ENCODE measurements around the gene ZC3H12D.

ZC3H12D gene

GRCh38 chr6:149513915-149514314 is 29.1 kb upstream of the ZC3H12D start:
- Histone ChIP-seq H3K4me2 (ENCODE audit: low read depth, low read length, poor library complexity, severe bottlenecking) (no peak overlapping the region), H3K9ac (ENCODE audit: low read depth, low read length, poor library complexity, severe bottlenecking) (no peak overlapping the region), H3K9me3 (ENCODE audit: insufficient read depth, low read depth, low read length) (no peaks in the 10 kb centered on the region), H4K20me1 (ENCODE audit: insufficient read depth, low read length, poor library complexity, severe bottlenecking) (peaks cover 4% of the 10 kb centered on the region), H3K36me3 (ENCODE audit: insufficient read depth, low read length) (peaks cover 30% of the 10 kb centered on the region; the same call in 1 of the 2 replicates), H3K4me1 (ENCODE audit: insufficient read depth, low read length, poor library complexity, severe bottlenecking) (no peaks in the 10 kb centered on the region), H3K79me2 (ENCODE audit: insufficient read depth, low read length) (no peaks in the 10 kb centered on the region), H3K4me3 (ENCODE audit: low read length, poor library complexity, severe bottlenecking) (no peak overlapping the region), H3K9me2 (replicated peaks; ENCODE audit: low read depth, low read length) (no peaks in the 10 kb centered on the region), H3F3A (ENCODE audit: low read depth) (no peaks in the 10 kb centered on the region; the same call in 1 of the 2 replicates), H3K27me3 (ENCODE audit: insufficient read depth, low read length, poor library complexity, severe bottlenecking) (no peaks in the 10 kb centered on the region), H2AFZ (ENCODE audit: low read length) (no peak overlapping the region)
- TF ChIP-seq CTCF (conservative IDR thresholded peaks at IDR 0.05; ENCODE audit: low read length), result no peak
- TF ChIP-seq EZH2phosphoT487 (IDR thresholded peaks at IDR 0.05; ENCODE audit: borderline replicate concordance), result no peak

- no peaks in the 10 kb centered on the region for H3K9me3 ChIP-seq (ENCODE audit: insufficient read depth, low read depth, low read length)
These were observed 26.1 kb upstream of the ZC3H12D start for GRCh38 chr6:149510793-149511512.

GRCh38 chr6:149508485-149508884 is 23.7 kb upstream of the ZC3H12D start:
- H3K79me2 ChIP-seq (ENCODE audit: insufficient read depth, low read length), result no peaks in the 10 kb centered on the region
- H3K4me2 ChIP-seq (ENCODE audit: low read depth, low read length, poor library complexity, severe bottlenecking), result no peak overlapping the region
- no peak overlapping the region for H3K4me3 ChIP-seq (ENCODE audit: low read length, poor library complexity, severe bottlenecking)
- no peaks in the 10 kb centered on the region for H3K27me3 ChIP-seq (ENCODE audit: insufficient read depth, low read length, poor library complexity, severe bottlenecking)
- no peaks in the 10 kb centered on the region for H4K20me1 ChIP-seq (ENCODE audit: insufficient read depth, low read length, poor library complexity, severe bottlenecking)
- H2AFZ ChIP-seq (ENCODE audit: low read length), result no peak overlapping the region
- H3F3A ChIP-seq (ENCODE audit: low read depth), result no peaks in the 10 kb centered on the region; the same call in 1 of the 2 replicates
- peaks cover 33% of the 10 kb centered on the region; the same call in 1 of the 2 replicates for H3K36me3 ChIP-seq (ENCODE audit: insufficient read depth, low read length)
- H3K4me1 ChIP-seq (ENCODE audit: insufficient read depth, low read length, poor library complexity, severe bottlenecking), result peaks cover 4% of the 10 kb centered on the region
- no peak overlapping the region for H3K9ac ChIP-seq (ENCODE audit: low read depth, low read length, poor library complexity, severe bottlenecking)
- H3K9me2 ChIP-seq (replicated peaks; ENCODE audit: low read depth, low read length), result no peaks in the 10 kb centered on the region
- TF ChIP-seq EZH2phosphoT487 (IDR thresholded peaks at IDR 0.05; ENCODE audit: borderline replicate concordance) (no peak), CTCF (conservative IDR thresholded peaks at IDR 0.05; ENCODE audit: low read length) (no peak)
- H3K9me3 ChIP-seq (ENCODE audit: insufficient read depth, low read depth, low read length), result no peaks in the 10 kb centered on the region

More at GRCh38 chr6:149510793-149511512, 26.1 kb upstream of the ZC3H12D start:
- Histone ChIP-seq H3K4me3 (ENCODE audit: low read length, poor library complexity, severe bottlenecking) (no peak overlapping the region), H4K20me1 (ENCODE audit: insufficient read depth, low read length, poor library complexity, severe bottlenecking) (no peaks in the 10 kb centered on the region), H3K79me2 (ENCODE audit: insufficient read depth, low read length) (no peaks in the 10 kb centered on the region), H3K9ac (ENCODE audit: low read depth, low read length, poor library complexity, severe bottlenecking) (no peak overlapping the region), H3F3A (ENCODE audit: low read depth) (no peaks in the 10 kb centered on the region; the same call in 1 of the 2 replicates), H2AFZ (ENCODE audit: low read length) (no peak overlapping the region), H3K36me3 (ENCODE audit: insufficient read depth, low read length) (peaks cover 22% of the 10 kb centered on the region; the same call in 1 of the 2 replicates), H3K9me2 (replicated peaks; ENCODE audit: low read depth, low read length) (no peaks in the 10 kb centered on the region), H3K4me1 (ENCODE audit: insufficient read depth, low read length, poor library complexity, severe bottlenecking) (peaks cover 4% of the 10 kb centered on the region), H3K27me3 (ENCODE audit: insufficient read depth, low read length, poor library complexity, severe bottlenecking) (no peaks in the 10 kb centered on the region), H3K4me2 (ENCODE audit: low read depth, low read length, poor library complexity, severe bottlenecking) (no peak overlapping the region)
- no peak for TF ChIP-seq CTCF (conservative IDR thresholded peaks at IDR 0.05; ENCODE audit: low read length)
- TF ChIP-seq EZH2phosphoT487 (IDR thresholded peaks at IDR 0.05; ENCODE audit: borderline replicate concordance), result no peak
